ENCODE measurements around the gene MS4A7.
"Not testable (repeated sequence)": the region's sequence is repeated elsewhere in the genome, so short reads cannot be mapped to it uniquely, and the experiment has no call there.

Gene MS4A7, protein sequence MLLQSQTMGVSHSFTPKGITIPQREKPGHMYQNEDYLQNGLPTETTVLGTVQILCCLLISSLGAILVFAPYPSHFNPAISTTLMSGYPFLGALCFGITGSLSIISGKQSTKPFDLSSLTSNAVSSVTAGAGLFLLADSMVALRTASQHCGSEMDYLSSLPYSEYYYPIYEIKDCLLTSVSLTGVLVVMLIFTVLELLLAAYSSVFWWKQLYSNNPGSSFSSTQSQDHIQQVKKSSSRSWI

DNA sequence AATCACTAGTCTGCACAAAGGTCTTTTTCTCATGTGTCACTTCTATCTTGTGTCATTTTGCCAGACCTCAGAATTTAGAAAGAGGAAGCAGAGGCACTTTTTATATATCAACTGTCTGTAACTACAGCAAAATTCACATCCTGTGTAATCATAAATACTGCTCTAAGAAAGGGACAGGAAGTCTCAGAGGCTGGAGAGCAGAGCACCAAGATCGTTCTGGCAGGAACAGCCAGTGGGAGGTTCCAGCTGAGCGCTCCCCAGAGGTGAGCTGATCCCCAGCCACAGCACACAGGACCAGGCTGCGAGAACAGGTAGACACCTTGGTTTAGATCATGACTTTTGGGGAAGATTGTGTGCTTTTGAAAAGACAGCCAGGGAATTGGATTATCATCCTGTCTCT is at the start of gene MS4A7:
MS4A7 (plus strand) TSS at position 179 of the 400 bp plus-strand sequence. CDS start 4,610 bp downstream, outside the sequence.
- no peak for DNase-seq

DNA sequence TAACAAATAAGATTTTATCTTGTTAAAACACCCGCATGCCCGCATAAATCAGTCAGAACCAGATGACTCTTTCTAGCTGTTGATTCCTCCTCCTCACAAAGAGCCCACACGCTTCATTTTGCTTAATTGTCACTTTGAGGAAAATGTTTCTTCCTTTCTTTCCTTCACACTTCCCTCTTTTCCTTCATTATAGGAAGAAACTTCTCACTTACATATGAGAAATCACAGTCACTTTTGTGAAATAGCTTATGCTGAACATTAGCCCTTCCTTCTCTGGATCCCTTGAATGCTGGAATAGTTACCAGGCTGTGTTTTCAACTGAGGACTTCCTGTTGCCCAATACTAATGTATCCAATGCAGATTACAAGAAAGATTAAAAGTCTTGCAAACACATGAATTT is 45.5 kb upstream of the MS4A7 start:
- no peak for DNase-seq

DNA sequence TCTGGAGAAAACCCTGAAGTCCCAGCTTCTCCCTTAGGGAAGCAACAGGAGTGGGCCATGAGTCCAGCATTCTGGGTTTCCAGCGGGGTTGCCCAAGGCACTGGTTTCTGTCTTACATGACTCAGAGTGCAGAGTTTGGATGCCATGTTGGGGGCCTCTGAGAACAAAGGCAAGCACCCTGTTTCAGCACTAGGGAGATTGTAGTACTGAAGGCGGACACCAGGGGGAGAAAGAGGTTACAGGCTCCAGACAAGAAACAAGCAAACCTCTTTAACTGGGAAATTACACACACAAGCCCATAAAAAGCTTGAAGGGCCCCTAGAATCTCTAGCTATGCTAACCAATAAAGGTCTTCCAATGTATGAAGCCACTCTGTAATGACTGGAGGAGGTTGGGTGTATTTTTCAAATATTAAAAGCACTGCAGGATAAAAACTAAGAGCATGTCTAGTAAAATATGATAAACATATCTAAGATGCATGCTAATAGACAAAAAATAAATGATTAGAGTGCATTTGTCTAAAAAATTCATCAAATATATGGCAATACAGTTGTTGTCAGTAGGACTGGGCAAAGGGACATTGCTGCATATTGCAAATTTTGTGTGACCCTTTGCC is 44.2 kb upstream of the MS4A7 start:
- peak; percentile 5 for DNase-seq

DNA sequence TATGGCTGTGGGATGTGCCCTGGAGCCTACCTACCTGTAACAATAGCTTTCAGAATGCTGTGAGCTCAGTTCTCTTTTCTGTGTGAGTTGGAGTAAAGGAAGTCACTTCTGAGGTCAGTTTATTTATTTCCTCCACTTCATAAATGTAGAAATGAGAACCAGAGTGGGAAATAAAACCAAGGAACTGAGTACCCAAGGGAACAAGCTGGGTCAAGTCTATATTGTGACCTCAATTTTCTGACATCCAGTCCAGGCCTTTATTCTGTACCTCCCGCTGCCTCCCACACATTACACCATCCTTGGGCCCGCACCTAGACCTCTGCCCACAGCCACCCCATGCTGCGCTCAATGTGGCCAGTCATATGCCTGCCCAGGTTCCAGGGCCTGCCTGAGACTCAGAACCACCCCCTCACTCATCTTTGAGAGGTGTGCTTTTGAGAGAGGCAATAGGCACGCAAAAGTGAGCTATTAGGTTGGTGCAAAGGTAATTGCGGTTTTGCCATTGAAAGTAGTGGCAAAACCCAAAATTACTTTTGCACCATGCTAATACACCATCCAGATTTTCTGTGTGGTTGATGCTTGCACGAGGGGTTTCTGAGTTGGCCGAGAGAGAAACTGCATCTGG is 41.5 kb upstream of the MS4A7 start:
- DNase-seq: no peak

DNA sequence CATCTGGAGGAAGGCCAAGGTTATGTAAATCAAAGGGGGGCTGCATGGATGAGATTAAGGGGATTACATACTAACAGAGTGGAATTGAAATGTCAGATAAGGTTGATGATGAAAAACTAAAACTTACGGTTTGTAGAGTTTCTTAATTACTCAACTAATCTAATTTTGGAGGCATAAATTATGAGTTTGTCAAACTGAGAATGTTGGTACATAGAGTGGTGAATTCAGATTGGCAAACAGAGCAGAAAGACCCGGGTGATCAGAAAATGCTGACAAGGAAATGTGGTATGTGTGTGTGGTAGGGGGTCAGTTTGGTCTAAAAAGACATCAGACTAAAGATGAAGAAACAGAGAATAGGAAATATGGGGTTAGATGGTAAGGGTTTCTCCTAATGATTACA is 40.3 kb upstream of the MS4A7 start:
- DNase-seq: no peak

DNA sequence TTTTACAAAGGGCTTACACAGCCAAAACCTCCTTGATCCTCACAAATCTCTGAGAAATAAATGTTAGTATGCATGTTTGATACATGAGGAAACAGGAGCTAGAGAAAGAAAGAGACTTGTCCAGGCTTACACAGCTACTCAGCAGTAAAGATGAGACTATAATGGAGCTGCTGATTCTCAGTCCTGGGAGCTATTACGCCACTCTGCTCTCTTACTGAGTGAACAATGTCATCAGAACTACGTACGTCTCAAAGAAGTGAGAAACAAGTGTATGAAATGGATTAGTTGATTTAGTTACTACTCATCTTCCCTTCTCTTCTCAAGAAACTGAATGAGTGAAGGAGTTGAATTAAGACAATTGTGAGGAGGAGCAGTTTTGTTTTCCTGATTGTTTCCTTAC is 39.0 kb upstream of the MS4A7 start:
- no peak for DNase-seq

DNA sequence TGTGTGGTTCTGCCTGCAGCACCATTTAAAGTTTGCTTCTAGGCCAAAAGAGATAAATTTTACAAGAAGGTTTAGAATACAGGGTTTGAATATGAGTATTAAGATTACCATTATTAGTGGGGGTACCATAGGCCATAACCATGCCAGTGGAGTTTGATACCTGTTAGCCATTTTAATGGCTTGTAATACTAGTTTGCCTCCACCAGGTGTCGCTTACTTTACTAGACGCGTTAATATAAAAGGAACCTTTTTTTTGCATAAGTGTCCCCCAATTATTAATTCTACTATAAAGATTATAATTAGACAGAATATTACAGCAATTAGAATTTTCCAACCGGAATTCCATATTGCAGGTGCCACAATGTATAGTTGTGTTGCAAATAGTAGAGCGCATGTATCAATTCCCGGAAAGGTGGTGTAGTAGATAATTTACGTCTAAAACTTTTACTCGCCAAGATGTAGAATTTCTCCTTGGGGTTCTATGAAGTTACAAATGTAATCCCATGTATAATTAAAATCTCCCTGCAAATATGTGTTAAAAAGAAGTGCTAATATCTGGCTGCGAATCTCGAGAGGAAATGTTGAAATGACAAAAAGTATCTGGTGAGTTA is 35.1 kb upstream of the MS4A7 start:
- DNase-seq: no peak

DNA sequence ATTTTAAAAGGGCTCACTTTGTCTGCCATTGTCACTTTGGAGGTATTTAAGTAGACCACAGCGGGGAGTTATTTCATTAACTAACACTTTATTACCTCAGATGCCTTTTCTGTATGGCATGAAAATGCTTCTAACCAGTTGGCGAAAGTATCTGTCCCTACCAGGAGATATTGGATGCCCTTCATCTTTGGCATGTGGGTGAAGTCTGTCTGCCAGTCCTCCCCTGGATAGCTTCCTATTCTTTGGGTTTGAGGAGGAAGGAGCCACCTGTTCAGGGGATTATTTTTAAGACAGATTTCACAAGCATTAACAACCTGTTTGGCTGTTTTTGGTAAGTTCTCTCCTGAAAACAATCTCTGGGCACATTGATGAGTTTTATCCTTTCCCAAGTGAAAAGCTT is 34.2 kb upstream of the MS4A7 start:
- DNase-seq: no peak

DNA sequence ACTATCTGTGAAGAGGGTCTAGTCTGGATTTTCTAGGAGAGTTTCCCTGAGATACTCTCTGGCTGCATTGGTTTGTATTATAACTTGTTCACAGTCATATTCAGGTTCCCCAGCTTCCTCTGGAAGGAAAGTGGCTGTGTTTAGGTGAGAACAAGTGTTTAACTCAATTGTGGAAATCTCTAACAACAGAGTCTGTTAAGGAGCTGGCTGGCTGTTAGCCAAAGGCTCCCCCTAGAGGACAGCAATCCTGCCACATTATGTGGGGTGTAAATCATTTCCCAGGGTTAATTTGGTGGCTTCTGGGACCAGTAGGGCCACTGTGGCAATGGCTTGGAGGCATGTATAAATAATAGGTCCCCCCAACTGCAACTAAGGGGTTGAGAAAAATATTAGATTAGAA is 32.8 kb upstream of the MS4A7 start:
- DNase-seq: peak; percentile 28

DNA sequence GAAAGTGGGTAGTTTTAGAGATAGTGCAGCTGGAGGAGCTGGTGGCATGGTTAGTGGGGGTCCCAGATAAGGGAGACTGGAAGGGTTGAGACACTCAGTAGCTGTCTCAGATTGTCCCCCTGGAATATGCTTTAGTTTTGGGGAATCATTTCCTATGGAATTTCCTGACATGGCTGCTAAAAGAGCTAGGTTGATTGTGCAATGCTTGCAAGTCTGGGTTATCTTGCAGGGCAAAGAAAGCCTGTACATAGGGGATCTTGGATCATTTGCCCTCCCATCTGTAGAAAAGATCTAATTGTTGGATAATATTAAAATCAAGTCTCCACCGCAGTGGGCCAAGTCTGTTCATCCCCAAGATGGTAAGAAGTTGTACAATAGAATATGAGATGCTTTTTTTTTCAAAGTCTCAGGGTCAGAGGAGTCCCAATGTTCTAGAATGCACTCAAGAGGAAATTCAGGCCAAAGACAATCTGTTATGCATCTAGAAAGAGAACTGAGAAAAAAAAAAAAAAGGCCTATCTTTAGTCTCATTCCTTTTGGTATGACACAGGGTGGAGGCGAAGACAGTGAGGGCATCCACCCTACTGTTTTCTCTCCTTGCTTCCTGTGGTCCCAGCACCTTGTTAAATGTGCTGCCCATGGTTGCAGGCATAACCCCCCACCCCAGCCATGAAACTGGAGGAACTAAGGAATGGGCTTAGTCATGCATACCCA is 31.1 kb upstream of the MS4A7 start:
- DNase-seq: no peak

DNA sequence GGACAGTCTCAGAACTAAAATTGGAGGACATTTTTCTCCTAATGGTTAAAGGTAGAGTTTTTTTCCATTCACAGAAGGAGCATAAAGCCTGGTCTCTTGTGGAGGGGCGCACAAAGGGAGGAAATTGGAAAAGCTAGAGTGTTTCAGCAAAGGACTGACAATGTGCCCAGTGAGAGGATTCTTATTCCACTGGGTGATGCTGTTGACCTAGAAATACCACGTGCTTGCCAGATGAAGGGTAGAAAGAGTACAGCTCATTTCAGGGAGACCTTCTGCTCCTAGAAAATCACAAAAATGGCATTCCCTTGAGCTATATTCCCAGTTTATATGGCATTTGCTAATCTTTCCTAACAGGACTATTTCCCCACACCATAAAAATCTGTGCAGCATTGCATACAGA is 30.2 kb upstream of the MS4A7 start:
- DNase-seq: no peak

DNA sequence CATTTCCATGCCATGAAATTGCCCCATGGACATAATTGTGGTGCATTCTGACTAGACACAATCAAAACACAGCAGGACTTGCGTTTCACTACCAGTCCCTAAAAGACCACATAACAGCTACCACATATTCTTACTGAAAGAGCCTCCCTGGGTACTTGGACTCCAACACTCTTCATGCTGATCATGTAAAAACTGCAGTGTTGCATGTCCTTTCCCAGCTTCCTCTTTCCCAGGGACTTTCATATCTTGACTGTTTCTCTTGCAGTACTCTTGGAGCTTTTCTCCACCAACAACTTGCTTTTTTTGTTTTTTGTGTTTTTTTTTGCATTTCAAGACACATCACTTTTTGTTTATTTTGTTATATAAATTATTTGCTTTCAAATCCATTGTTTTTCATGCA is 28.3 kb upstream of the MS4A7 start:
- no peak for DNase-seq

DNA sequence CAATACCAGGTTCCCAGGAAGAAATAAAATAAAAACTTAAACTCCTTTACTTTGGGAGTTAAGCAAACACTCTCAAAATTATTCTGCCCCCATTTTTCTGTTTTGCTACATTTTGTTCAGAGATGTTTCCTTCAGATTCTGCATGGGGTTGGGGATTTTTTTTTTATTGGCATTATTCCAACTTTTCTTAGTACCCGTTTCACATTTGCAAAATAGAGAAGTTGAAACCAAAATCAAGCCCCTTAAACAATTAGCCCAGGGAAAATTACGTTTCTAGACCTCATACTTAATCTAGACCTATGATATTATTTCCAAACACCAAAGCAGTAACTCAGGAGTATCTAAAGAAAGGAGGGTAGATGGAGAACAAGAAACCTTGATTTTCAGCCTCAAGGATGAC is 20.6 kb upstream of the MS4A7 start:
- no peak for DNase-seq

DNA sequence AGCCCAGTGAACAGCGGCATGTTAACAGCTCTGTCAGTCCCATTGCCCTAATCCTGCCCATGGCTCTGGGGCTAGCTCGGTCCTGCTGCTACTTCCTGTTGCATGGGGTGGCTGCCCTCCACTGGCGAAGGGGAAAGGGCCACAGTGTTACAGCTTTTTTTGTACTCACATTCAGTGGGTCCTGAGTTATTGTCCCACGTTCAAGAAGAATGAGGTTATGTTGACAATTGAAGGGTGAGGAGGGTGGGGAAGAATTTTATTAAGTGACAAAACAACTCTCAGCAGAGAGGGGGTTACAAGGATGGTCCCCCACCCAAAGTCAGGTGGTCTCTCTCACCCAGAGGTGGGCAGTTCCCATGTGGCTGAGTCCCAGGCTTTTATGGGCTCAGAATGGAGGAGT is 17.7 kb upstream of the MS4A7 start:
- DNase-seq: no peak

DNA sequence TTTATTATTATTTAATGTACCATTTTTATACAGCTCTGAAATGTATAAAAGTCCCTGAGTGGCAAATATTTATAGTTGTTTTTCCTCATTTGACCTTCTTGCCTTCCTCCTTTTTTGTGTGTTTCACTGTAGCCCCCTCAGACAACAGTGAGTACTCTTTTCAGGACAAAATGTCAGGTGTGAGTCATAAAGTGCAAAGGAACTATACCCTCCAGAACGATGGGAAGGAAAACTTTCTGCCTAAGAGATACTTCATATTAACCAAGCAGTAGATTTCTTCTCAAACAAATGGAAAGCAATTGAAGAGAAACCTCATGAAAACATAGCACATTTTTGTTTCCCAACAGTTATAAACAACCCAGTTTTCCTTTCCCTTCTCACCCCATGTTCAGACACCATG is 16.1 kb upstream of the MS4A7 start:
- no peak for DNase-seq

DNA sequence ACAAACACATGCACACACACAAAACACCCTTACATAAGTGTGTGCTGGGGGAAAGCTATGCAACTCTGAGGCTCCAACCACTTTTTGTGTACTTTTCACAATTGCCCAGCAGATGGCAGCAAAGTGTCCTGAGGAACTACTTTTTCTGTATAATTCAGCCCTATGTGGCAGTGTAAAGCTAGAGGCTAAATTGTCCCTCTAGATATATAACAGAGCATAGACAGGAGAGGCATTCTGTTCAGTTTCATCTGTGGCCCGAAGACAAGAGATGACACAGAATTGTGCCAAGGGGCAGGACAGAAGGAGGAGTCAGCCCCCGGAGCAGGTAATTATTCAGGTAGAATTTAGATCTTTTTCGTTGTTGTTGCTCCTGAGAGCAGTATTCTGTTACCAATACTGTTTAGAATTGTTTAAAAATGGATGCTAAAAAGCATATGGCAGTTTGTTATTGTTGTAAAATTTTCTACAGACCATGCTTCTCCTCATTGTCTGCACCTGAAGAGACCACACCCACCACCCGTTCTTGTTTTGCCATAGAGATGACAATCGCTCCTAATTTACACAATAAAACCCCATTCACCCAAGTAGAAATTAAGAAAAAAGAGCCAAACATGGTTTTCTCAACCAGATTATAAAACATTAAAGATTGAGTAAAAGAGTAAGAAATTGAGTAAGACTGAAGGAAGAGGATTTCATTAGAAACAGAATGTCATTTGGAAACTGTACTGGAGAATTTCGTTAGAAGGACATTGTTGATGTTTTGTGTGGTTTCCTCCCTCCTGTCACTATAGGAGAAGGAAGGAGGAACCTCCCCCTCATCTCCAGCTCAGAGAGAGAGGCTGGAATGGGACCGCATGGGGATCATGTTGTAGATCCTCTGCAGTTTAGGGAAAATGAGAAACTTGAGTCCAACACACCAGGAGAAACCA is 14.5 kb upstream of the MS4A7 start:
- peak; percentile 65 for DNase-seq

DNA sequence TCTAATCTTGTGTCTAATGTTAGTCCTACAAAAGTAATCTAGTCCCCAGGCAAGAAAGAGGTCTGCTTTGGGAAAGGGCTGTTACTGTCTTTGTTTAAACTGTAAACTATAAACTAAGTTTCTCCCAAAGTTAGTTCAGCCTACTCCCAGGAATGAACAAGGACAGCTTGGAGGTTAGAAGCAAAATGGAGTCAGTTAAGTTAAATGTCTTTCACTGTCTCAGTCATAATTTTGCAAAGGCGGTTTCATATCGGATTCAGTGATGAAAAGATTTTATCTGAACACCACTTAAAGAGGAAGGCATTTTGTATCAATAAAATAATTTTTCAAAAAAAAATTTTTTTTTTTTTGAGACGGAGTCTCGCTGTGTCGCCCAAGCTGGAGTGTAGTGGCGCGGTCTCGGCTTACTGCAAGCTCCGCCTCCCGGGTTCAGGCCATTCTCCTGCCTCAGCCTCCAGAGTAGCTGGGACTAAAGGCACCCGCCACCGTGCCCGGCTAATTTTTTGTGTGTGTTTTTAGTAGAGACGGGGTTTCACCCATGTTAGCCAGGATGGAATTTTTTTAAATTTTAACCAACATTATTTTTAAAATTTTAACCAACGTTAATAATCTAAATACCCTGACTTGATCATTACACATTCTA is 11.9 kb upstream of the MS4A7 start:
- not testable (repeated sequence) for DNase-seq

DNA sequence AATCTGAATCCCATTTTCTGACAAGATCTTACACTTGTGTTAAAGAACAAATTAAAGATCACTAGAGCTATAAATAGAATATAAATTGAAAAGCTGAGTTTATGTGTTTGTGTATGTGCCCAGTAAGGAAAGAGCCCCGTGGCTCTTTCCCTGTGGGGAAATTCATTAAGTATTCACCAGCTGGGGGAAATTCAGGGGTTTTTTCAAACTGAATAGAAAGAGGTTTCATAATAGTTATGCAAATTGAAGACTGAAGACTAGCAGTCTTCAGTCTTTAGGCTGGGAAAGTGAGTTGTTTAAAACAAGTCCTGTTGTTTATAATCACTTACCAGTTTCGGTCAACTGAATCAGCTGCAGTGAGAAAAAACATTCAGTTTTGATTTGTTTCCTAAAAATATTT is 11.3 kb upstream of the MS4A7 start:
- DNase-seq: no peak

DNA sequence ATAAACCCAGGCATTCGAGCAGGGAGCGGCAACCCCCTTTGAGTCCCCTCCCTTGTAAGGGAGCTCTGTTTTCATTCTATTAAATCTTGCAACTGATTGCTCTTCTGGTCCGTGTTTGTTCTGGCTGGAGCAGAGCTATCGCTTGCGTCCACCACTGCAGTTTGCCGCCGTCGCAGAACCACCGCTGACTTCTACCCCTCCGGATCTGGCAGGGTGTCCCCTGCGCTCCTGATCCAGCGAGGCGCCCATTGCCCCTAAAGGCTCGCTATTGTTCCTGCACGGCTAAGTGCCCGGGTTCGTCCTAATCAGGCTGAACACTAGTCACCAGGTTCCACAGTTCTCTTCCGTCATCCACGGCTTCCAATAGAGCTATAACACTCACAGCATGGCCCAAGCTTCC is 10.4 kb upstream of the MS4A7 start:
- no peak for DNase-seq

DNA sequence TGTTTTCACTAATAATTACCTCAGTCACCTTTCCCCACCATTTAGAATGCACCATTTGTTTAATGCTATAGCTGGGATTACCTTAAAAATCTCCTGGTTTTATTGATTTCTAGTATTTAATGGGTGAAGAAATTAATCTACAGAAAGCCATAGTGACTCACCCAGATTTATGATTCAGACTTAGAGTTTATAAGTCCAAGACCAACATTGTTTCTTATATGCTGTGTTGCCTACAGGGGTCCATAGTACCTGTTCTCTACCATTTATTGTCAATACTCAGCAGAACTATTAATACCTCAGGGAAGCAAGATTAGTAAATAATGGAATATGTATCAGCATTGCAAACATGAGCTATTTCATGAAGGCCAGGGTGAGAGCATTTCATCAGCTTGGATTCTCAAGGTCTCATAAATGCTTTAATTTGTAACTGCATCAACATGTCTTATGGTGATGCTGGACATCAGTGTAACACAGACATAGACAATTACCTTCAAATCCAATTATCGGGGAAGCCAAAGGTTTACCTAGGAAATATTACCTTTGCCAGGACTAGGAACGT is 8.0 kb upstream of the MS4A7 start:
- DNase-seq: no peak

DNA sequence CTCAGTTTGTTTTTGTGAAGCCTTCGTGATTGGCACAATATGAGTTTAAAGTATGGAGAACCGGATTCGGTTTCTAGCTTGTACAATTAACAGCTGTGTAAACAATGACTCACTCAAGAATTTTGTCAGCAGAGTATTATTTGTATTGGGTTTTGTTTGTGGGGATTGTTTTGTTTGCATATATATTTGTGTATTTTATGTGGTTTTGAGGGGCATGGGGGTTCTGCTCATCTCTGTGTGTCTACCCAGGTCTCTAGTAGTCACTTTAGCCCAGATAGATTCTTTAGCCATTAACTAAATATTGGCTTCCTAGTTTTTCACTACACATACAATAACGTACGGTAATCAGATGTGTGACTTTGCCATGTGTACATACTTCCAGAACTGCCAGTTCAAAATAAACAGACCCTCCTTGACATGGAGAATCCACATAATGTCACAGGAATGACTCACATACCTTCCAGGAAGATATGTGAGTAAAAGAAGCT is 7.5 kb upstream of the MS4A7 start:
- peak; percentile 11 for DNase-seq
